HG03571 (cell line): ENCODE measurements around the gene HOXA6.

Experiments used
- ATAC-seq: cut with Tn5 transposase; IDR thresholded peaks from one replicate; pipeline ENCODE4 v1.9.1; 2021; ENCODE audit not compliant: unreplicated experiment

The HOXA6 gene

GRCh38 chr7:27099453-27100370 is 47.9 kb downstream of the HOXA6 start:
- ATAC-seq, result no peak

- ATAC-seq, result no peak
Measured at GRCh38 chr7:27098578-27099451, 48.8 kb downstream of the HOXA6 start.

GRCh38 chr7:27097686-27098577 is 49.6 kb downstream of the HOXA6 start:
- no peak for ATAC-seq

- ATAC-seq, result no peak
Measured at GRCh38 chr7:27096768-27097514, 50.6 kb downstream of the HOXA6 start.

GRCh38 chr7:27095897-27096767 is 51.4 kb downstream of the HOXA6 start, which contains the start of gene HOXA1:
Gene HOXA1 (minus strand): TSS chr7:27096000. CDS start chr7:27095912, 88 bp downstream.
- ATAC-seq, result peak; percentile 86
